GM12878 (cell line): Measurements from ENCODE around the gene HRH3. TPM values are rescaled to one million over a fixed set of nuclear protein-coding genes. Genes with fewer than 3 reads are reported as not detected.

Source experiments
- ATF2 ChIP-seq: IDR thresholded peaks from 2 replicates; pipeline ENCODE4 v1.6.1; 2012; ENCODE audit warnings: low read length, inconsistent platforms
- ATF7 ChIP-seq: fragments of 450-650 bp; IDR thresholded peaks from 2 replicates; pipeline ENCODE4 v1.6.1; 2016; ENCODE audit warnings: low read depth, mild to moderate bottlenecking
- CHD2 ChIP-seq: IDR thresholded peaks from 2 replicates; pipeline ENCODE4 v1.6.1; 2011; ENCODE audit warnings: low read depth, low read length, improper control_type of control experiment, borderline replicate concordance
- CHD4 ChIP-seq: fragments of 200-600 bp; sonication (generic); IDR thresholded peaks from 2 replicates; pipeline ENCODE4 v1.6.1; 2016; ENCODE audit warnings: mild to moderate bottlenecking
- EP300 ChIP-seq, 2 experiments: fragments of 150-350 bp in 1 of 2; IDR thresholded peaks; 2 replicates each; pipeline ENCODE4 v1.6.1; 2011 to 2012; ENCODE audit warnings: low read depth in 2 of 2, low read length in 2 of 2, borderline replicate concordance in 1 of 2, improper control_type of control experiment in 1 of 2, inconsistent platforms in 1 of 2; ENCODE audit not compliant: control insufficient read depth in 1 of 2
- IKZF1 ChIP-seq: fragments of 450-650 bp; conservative IDR thresholded peaks from 2 replicates; pipeline ENCODE4 v1.6.1; 2017; ENCODE audit warnings: antibody characterized with exemption, mild to moderate bottlenecking
- IKZF2 ChIP-seq, 2 experiments: fragments of 450-650 bp; IDR thresholded peaks; 2 replicates each; pipeline ENCODE4 v1.6.1; 2017; ENCODE audit warnings: mild to moderate bottlenecking in 2 of 2, moderate library complexity in 2 of 2
- IRF3 ChIP-seq: fragments of 450-650 bp; IDR thresholded peaks from 2 replicates; pipeline ENCODE4 v1.6.1; 2014; ENCODE audit warnings: mild to moderate bottlenecking
- NRF1 ChIP-seq: conservative IDR thresholded peaks from 2 replicates; pipeline ENCODE4 v1.6.1; 2011; ENCODE audit warnings: mild to moderate bottlenecking, low read depth, low read length, improper control_type of control experiment
- PAX5 ChIP-seq: IDR thresholded peaks from 2 replicates; pipeline ENCODE4 v1.6.1; 2011; ENCODE audit warnings: low read depth, low read length, borderline replicate concordance
- PKNOX1 ChIP-seq: fragments of 450-650 bp; IDR thresholded peaks from 2 replicates; pipeline ENCODE4 v1.6.1; 2016; ENCODE audit warnings: mild to moderate bottlenecking
- RELB ChIP-seq: fragments of 450-650 bp; IDR thresholded peaks from 2 replicates; pipeline ENCODE4 v1.6.1; 2017; ENCODE audit warnings: low read depth, mild to moderate bottlenecking, moderate library complexity
- SPI1 ChIP-seq: IDR thresholded peaks from 2 replicates; pipeline ENCODE4 v1.6.1; 2011; ENCODE audit warnings: low read depth, mild to moderate bottlenecking, low read length, moderate library complexity, borderline replicate concordance; ENCODE audit not compliant: insufficient read depth
- SUZ12 ChIP-seq: fragments of 200-600 bp; sonication (generic); IDR thresholded peaks from one replicate; pipeline ENCODE4 v1.6.1; 2018; ENCODE audit warnings: antibody characterized with exemption, mild to moderate bottlenecking; ENCODE audit not compliant: unreplicated experiment
- TCF12 ChIP-seq: IDR thresholded peaks from 2 replicates; pipeline ENCODE4 v1.6.1; 2011; ENCODE audit warnings: low read depth, mild to moderate bottlenecking, low read length
- ZBED1 ChIP-seq: IDR thresholded peaks from 2 replicates; pipeline ENCODE4 v1.6.1; 2016; ENCODE audit warnings: borderline replicate concordance
- ZBTB33 ChIP-seq: fragments of 450-650 bp; IDR thresholded peaks from 2 replicates; pipeline ENCODE4 v1.6.1; 2017; ENCODE audit warnings: mild to moderate bottlenecking
- ZBTB4 ChIP-seq: fragments of 450-650 bp; formaldehyde crosslinking; IDR thresholded peaks from 2 replicates; pipeline ENCODE4 v1.4.0; 2022; ENCODE audit warnings: mild to moderate bottlenecking, moderate library complexity
- ZNF384 ChIP-seq: IDR thresholded peaks from 2 replicates; pipeline ENCODE4 v1.6.1; 2012; ENCODE audit warnings: low read depth, mild to moderate bottlenecking, low read length, improper control_type of control experiment, borderline replicate concordance
- polyA plus RNA-seq, 11 experiments: library from polyadenylated mRNA; depleted of rRNA in 4 of 11; unstranded in 6 of 11; stranded (reverse) in 5 of 11; fragments of >200 nt; fragmentation: Nextera tagmentation in 4 of 11; fragmentation: Illumina TruSeq in 1 of 11; extraction: Ambion mirVana in 4 of 11; extraction: Trizol in 1 of 11; gene quantifications; 1 replicate in 1 of 11; 2 replicates in 10 of 11; pipeline versions ENCODE4 v1.2.1 to v1.2.3, GENCODE V29; 2011 to 2016; ENCODE audit warnings: inconsistent platforms in 2 of 11, missing spikeins in 2 of 11, low read depth in 1 of 11
- total RNA-seq, 4 experiments: library from RNA; depleted of rRNA in 3 of 4; stranded (reverse); fragments of >200 nt in 3 of 4; fragmentation: Illumina TruSeq in 1 of 4; extraction: Trizol in 1 of 4; gene quantifications; 2 replicates each; pipeline versions ENCODE4 v1.2.1 to v1.2.3, GENCODE V29; 2013 to 2021

The HRH3 gene
- total and polyA plus RNA-seq, 10 of the 15 experiments (the other 5 are each of a cell fraction or from before 2014, with no cell fraction given): not detected

GRCh38 chr20:62237801-62238568 is 17.9 kb upstream of the HRH3 start, which contains the start of gene OSBPL2 (continued):
- TF ChIP-seq IRF3 (peak; percentile 97), ZBTB33 (no peak), RELB (no peak), ZBTB4 (CRISPR knock-in tag) (no peak), TCF12 (no peak), CHD2 (peak; percentile 94), IKZF2 (IDR thresholded peaks at IDR 0.05) (no peak), SPI1 (peak; percentile 40; the same call in 1 of the 2 replicates), SUZ12 (no peak), CHD4 (no peak), ZBED1 (no peak), ZNF384 (no peak), NRF1 (no peak), ATF7 (no peak), IKZF1 (no peak), EP300 (IDR thresholded peaks at IDR 0.05; ENCODE audit: borderline replicate concordance in 1 of 2, control insufficient read depth in 1 of 2, low read depth in 2 of 2, low read length in 2 of 2) (no peak), PAX5 (peak; percentile 94; the same call in 1 of the 2 replicates), ATF2 (no peak), PKNOX1 (peak; percentile 99)
